Forelimb muscle (tissue), 1 donor: ENCODE results near the gene NFYC. TPM values are rescaled to one million over a fixed set of nuclear protein-coding genes. Genes with fewer than 3 reads are reported as not detected.

Experiments used
- DNase-seq: peaks from one replicate; pipeline ENCODE4 v3.0.0-alpha.2; 2013; ENCODE audit warnings: low read depth
- polyA plus RNA-seq: library from polyadenylated mRNA; unstranded; fragments of 120-200 nt; gene quantifications from one replicate; pipeline ENCODE4 v1.2.1, GENCODE V29; 2013; ENCODE audit not compliant: insufficient read length

The NFYC gene
- polyA plus RNA-seq, 1 donor: 53.4 TPM

DNA sequence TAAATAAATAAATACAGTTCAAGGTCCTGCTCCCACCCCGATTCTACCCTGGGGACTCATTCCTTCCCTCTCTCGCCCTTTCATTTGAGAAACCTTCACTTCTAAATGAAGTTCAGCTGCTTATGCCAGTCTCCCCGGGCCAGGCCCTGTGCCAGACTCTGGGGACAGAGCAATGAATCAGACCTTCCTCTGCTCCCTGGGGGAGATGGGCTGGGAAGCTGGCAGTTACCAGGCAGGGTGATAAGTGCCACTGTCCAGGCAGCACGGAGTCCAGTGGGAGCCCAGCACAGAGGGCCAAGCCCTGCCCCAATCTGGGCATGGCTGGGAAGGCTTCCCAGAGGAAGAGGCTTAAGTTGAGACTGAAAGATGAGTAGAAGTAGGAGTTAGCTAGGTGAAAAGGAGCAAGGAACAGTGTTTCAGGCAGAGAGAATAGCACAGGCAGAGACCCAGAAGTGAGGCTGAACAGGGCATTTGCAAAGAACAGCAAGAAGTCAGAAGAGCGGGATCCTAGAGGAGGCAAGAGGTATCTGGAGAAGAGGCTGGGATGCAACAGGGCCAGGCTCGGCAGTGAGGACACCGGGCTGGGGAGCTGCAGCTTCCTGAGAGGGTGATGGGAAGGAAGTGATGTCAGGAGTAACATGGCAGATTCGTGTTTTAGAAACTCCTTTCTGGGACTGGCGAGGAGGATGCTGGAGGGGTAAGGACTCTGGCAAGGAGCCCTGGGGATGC lies 105.6 kb downstream of the NFYC start:
- DNase-seq: no peak

DNA sequence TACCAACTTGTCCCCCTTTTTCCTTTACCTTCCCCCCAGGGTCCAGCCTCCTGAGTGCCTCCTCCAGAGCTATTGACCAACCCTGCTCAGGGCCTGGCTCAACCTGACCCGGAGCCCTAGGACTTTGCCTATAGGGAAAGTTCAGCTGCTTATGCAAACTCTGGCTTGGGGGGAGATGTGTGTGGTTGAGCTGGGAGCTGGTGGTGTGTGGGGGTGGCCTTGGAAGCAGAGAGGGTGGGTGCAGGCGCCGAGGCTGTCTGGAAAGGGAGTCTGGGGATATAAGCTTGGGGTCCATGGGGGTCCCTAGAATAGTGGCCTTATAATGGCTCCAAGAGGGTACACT lies 106.1 kb downstream of the NFYC start:
- no peak for DNase-seq

DNA sequence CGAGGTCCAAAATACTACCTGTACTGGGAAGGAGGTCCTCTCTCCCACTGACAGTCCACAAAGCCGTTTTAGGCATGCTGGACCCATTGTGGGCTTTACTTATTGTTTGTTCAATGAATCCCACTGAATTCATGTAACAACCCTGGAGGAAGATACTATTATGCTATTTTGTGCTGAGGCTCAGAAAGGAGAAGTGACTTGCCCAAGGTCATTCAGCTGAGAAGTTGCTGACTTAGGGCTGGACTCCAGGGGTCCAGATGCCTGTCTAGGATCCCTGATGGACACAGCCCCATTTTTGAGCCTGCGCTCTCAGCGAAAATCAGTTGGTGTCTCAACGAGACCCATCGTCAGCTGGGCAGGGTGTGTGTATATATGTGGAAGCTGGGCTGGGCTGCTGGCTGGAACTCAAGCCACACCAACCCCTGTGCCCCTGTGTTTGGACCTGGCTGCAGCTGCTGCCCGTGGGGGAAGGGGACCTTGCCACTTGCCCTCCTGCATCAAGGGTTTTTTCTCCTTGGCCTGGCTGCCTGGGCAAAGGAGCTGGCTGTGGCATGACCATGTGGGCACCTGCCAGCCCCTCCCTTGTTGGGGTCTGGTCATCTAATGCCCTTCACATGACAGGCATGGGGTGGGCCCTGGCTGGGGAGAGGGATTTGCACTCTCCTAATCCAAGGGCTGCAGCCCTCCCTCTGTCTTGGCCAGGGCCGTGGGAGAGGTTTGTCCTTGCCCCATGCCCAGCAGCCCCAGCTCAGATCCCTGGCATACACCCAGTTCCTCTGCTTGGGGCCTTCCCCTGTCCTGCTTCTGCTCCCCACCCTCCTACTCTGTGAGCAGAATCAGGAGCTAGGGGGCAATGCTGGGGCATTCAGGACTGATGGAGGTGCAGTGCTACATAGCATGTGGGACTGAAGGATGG lies 107.1 kb downstream of the NFYC start:
- DNase-seq: no peak

DNA sequence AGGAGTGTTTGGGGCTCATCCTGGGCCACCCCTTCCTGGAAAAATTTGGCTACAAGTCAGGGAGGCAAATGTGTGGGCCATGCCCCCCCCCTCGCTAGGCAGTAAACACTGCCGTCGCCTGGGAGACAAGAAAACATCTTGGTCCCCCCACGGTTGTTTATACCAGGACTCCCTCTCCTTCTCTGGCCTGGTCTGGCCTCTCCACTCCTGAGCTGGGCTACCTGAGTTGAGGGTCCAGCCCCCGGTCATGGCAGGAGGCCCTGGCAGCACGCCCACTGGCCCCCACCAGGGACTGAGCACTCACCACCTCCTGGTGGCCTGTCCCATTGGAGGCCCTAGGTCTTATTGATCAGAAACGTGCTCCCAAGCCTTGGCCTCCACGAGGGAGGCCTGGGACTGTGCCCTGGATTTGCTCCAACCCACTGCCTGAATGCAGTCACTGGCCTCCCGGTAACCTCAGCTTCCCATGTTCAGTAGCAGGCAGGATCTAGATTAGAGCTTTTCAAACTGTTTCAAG lies 107.9 kb downstream of the NFYC start:
- peak; percentile 40 for DNase-seq

DNA sequence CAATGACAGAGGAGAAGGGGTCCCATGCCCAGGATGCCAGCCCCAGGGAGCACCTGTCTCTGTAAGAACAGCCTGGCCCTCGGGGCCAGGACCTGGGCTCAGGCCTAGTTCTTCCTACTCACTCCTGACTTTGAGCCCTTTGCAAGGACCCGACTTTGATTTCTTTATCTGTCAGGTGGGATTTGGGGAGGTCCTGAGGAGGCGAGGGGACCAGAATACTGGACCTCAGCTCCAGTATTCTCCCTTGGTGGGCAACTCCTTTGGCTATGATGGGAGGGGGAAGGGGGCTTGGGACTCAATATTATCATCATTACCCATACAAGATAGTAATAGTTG lies 110.2 kb downstream of the NFYC start:
- no peak for DNase-seq

DNA sequence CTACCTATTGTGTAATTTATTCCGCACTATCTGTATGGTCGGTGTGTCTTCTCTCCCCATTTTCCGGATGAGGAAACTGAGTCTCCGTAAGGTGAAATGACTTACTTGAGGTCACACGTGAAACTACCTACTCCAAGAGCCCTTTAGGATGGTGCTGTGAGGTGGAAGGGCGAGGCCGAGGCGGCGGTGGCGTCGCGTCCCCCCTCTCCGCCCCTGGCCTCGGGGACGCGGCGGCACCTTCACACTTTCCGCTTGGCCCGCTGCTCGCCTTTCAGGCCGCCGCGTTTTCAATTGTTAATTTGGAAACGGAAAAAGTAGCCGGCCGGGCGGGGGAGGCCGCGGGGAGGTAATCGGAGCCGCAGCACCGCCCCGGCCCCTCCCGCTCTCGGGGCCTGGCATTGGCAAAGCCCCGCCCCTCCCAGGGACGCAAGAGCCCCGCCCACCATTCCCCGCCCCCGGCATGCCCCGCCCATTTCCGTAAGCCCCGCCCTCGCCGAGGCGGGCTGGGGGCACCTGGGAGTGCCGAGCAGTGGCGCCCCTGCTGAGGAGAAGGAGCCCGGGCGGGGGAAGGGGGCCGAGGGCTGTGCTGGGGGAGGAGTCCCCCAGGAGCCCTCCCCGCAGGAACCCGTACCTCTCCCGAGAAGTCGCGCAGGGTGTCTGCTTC lies 110.7 kb downstream of the NFYC start:
- DNase-seq: no peak

DNA sequence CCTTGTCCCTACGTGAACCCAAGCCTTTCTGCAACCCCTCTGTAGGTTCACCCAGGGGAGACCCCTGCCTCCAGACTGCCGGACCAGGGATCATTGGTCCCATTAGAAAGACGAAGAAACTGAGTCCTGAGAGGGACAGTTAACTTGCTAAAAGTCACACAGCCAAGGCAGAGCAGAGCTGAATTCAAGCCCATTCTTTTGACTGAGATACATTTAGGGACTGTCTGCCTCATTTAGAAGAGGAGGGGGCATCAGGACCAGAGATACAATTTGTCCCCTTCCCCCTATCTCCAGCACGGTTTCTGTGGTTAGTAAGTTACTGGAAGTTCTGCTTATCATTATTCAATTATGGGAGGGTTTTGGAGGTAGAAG lies 111.2 kb downstream of the NFYC start:
- no peak for DNase-seq

DNA sequence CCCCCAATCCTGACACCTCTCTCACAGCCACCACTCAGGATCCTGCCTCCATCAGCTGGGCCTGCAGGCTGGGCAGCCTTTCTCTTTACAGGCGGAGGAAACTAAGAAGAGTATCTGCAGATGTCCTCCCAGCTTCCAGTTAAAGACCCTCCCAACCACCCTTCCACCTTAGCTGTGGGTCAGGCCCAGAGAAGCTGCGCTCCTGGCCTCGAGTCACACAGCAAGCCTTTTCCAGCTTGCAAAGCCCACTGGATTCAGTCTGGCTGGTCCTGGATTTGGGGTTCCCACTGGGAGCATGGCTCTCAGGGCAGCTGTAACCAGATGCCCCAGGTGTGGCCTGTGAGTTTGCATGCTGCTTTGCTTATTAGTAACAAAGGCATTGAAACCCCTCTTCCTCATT lies 111.9 kb downstream of the NFYC start:
- no peak for DNase-seq

DNA sequence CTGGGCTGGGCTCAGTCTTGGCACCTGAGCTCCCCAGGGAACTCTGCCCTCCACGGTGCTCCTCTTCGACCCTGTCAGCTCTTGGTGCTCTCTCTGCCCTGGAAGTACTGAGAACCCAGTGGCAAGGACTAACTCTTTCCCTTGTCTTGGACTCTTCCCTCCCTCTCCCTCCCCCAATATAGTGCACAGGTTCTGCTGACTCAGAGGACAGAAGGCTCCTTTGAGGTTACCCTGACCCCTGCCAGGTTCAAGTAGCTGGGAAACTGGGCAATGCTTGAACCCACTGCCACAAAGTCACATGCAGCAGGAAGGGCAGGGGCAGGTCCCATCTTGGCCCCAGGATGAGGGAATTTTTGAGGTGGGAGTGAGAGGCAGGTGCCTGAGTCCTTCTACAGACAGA lies 112.4 kb downstream of the NFYC start:
- DNase-seq: no peak

DNA sequence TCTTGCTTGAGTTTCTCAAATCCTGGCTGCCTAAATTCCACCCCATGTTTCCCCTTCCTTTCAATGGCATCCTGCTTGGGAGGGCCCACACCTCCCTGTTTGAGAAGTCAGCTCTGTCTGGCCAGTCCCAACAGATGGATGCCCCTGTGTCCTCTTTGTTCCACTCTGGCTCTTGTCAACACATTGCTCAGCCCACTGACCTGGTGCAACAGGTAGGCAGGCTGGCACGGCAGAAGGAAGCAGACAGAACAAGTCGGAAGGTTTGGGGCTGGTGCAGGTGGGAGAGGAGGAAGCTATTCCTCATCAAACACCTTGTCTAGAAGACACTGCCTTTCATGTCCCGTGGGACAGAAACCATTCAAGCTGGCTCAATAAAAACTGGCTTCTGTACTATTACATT lies 114.7 kb downstream of the NFYC start:
- no peak for DNase-seq

DNA sequence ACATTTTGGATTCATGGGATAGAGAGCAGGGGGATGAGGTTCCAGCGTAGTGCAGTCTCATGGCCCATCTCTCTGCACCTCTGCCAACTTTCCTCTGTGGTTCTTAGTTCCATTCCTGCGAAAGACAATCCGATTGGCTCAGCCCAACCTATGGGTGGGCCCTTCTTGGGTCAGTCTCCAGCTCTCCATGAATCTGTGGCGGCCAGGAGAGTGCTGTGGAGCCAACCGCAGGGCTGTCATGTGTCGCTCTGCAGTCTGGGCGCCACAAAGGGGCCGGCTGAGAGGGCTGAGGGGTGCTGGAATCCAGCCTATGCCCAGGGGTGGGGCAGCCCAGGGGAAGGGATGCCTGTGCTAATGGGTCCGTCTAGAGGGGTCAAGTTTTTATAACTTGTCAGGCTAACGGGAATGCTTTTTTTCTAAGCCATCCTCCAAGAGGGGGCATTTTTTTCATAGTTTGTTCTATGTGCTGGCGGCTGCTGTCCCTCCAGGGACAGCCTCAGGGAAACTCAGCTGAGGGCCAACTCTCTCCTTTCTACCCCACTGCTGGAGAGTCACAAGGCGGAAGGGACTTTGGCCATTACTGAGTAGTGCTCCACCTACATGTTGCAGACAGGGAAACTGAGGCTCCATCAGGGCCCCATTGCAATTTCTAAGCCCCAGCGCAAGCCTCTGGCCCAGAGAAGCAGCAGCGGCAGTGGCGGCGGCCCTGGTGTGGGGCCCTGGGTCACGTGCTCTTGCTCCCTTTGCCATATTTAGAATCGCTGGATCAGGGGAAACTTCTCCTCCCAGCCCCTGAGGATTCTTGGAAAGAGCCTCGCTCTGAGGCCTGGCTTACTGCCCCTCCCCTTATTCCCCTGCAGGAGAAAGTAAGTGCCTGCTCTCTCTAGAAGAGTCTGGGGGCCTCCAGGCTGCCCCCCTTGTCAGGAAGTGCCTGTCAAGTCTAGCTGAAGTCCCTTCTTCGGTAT lies 115.5 kb downstream of the NFYC start:
- DNase-seq: peak; percentile 58

DNA sequence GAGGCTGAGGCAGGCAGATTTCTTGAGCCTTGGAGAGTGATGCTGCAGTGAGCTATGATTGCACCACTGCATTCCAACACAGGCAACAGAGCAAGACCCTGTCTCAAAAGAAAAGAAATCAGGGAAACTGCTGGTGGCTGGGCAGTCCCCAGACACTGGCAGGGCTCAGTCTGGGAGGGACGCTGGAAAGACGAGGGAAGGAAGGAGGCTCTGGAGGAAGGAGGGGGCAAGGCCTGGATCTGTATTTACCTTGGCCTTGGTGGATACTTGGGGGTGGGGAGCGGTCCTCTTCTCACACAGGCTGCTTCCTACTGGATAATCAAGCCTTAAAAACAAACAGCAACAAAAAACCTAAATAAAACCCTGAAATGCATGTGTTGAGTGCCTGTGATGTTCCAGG lies 116.5 kb downstream of the NFYC start:
- no peak for DNase-seq

DNA sequence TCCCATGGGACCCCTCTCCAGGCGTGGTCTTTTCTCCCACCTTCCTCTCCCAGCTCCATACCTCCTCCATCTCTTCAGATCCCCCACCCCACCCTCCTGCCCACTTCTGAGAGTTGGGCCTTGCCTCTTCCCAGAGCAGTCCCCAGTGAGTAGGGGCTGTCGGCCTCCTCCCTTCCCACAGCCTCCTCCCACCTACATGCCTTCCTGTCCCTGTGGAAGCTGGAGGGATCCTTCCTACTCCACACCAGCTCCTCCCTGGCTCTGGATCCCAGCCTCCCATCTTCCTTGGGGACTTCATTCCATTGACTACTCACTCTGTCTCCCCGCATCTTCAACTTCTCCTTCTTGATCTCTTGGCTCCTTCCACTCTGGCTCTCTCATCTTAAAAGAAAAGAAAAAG lies 116.9 kb downstream of the NFYC start:
- no peak for DNase-seq

DNA sequence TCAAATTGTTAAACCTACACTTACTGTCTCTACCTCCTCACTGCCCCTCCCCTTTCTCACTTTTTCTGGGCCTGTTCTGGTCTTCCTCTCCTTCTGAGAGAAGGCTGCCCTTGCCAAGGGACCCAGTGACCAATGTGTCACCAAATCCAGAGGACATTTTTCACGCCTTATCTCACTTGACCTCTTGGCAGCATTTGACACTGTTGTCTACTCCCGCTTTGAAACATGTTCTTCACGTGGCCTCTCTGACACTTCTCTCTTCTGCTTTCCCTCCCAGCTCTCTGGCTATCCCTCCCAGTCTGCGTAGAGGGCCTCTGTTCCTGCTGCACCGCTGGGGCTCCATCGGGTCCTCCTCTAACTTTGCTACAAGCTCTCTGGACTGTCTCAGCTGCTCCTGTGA lies 117.4 kb downstream of the NFYC start:
- DNase-seq: no peak

DNA sequence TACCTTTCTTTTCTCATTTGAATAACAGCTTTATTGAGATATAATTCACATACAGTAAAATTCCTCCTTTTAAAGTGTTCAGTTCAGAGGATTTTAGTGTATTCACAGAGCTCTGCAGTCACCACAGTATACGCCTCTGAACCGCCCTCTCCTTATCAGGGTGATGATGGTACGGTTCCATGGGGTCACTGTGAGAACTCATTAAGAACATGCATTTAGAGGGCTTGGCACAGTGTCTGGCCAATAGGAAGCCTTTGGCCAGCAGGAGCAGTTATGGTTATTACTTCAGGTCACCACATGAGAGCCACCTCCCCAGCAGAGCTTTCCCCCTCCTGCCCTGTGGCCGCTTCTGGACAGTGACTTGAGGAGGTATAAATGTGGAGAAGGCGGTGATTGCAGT lies 119.4 kb downstream of the NFYC start:
- DNase-seq: no peak

DNA sequence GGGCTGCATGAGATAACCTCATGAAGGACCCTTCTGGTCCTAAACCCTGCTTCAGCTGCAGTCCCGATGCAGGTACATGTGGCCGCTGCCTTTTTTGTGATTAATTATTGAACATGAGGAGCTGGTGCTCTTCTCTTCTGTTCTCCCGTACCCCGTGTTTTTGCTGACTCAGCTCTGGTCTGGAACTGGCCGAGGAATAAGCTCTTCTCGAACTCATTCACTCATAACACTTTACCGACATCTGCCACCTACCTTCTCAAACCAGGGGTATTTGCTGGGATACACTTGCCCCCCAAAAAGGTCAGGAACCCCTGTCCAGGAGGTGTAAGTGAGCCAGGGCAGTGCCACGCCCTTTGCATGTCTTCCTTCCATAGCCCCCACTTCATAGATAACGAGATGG lies 123.9 kb downstream of the NFYC start:
- DNase-seq: no peak

DNA sequence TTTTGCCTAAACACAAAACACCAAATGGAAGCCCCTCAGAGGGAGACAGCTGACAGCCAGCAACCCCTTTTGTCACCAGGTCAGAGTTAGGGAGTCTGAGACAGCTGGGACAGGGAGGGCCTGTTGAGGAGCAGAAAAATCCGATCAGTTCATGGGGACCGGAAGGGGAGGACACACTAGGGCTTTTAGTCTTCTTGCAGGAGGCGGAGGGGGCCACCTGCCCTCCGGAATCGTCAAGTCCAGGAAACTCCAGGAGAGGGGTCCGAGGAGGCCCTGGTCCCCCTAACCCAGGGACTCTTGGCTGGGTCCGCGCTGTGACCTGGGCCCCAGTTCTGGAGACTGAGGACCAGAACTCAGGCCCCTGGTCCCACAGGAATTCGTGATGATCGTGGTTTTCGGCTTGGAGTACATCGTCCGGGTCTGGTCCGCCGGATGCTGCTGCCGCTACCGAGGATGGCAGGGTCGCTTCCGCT lies 126.3 kb downstream of the NFYC start:
- DNase-seq: no peak

DNA sequence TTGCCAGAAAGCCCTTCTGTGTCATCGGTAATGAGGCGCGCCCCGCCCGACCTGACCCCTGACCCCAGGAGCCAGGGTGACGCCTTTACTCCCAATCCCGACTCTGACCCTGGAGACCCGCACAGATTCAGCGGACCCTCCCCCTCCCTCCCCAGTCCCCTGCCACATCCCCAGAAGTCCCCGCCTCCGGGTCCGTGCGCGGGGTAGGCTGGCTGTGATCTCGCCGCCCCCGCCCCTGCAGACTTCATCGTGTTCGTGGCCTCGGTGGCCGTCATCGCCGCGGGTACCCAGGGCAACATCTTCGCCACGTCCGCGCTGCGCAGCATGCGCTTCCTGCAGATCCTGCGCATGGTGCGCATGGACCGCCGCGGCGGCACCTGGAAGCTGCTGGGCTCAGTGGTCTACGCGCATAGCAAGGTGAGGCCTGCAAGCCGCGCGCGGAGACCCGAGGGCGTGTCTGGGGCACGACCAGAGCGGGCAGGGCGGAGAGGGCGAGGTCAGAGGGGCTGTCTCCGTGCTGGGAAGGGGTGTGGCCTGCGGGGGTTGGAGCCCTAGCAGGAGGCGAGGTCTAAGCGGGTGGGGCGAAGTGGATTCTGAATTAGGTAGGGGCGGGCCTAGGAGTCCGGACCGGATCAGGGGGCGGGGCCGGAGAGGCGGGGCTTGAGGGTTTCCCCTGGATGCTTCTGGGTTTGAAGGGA lies 126.9 kb downstream of the NFYC start:
- DNase-seq: no peak

DNA sequence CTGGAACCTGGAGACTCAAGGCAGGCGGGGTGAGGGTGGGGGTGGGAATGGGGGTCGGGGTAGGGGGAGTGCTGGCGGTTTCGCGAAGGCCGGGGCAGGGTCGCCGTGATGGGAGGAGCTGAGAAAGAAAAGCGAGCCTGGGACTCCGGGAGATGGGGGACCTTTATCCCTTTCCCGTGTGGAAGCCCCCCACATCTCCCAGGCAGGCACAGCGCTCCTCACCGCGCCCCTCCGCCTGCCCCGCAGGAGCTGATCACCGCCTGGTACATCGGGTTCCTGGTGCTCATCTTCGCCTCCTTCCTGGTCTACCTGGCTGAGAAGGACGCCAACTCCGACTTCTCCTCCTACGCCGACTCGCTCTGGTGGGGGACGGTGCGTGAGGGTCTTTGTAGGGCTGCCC lies 127.6 kb downstream of the NFYC start:
- DNase-seq: no peak

DNA sequence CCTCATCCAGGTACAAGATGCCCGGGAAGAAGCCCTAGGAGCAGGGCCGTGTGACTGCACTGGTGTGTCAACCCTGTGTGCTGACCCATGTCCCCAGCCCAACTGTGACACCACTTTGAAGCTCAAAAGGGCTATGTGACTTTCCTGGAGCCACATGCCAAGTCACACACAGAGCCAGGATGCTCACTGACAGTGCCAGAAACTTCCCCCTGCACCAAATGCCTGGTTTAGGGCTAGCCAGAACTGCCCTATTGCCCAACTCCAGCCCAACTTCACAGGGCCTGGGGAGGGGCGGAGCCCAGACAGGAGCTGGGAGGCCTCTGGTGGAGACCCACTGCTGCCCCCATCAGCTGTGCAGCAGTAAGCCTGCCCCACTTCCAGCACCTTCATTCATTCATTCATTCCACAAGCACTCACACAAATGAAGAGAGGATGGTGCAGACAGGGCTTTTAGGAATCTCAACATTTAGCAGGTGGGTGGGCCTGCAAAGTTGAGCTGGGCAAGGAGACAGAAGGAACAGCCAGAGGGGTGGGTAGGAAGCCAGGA lies 128.8 kb downstream of the NFYC start:
- no peak for DNase-seq
